Purkinje cell (primary cell): ENCODE data around the gene OR2L3. TPM values are rescaled to one million over a fixed set of nuclear protein-coding genes. Genes with fewer than 3 reads are reported as not detected.

Experiments used
- polyA plus RNA-seq: library from polyadenylated mRNA; unstranded; fragments of >200 nt; fragmentation: Nextera tagmentation; gene quantifications from 2 replicates; pipeline ENCODE4 v1.2.1, GENCODE V29; 2014

The OR2L3 gene, protein sequence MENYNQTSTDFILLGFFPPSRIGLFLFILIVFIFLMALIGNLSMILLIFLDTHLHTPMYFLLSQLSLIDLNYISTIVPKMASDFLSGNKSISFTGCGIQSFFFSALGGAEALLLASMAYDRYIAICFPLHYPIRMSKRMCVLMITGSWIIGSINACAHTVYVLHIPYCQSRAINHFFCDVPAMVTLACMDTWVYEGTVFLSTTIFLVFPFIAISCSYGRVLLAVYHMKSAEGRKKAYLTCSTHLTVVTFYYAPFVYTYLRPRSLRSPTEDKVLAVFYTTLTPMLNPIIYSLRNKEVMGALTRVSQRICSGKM
- polyA plus RNA-seq, result not detected in 2 replicates

DNA sequence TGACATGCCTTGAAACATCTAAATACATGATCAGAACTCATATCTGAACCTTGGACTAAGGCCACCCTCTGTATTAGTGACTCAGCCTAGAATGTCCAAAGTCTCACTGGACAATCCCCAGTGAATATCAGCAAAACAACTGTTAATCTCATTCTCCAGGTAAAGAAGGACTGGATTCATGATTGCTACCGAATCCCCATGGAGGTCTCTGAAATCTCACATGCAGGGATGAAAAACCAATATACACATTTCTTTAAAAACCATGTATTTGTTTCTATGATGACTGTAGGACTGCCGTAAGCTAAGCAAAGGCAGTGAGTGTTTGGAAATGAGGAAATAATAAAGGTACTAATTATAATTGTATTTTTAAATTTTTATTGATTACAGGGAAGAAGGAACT, at the start of gene OR2L3:
Gene OR2L3, plus strand, starts transcription at position 301 of the 400 bp plus-strand sequence. CDS start 13,846 bp downstream, outside the sequence.

GRCh38 chr1:248013229-248013710, 33.4 kb upstream of the OR2L3 start, which contains the start of gene OR2L5:
OR2L5 (plus strand) TSS chr1:248013660; CDS start chr1:248021948, 8,288 bp downstream.

GRCh38 chr1:248029770-248030169, 16.9 kb upstream of the OR2L3 start, which contains the start of gene OR2L2:
OR2L2 (plus strand) TSS chr1:248030070; CDS start chr1:248038268, 8,198 bp downstream.

DNA sequence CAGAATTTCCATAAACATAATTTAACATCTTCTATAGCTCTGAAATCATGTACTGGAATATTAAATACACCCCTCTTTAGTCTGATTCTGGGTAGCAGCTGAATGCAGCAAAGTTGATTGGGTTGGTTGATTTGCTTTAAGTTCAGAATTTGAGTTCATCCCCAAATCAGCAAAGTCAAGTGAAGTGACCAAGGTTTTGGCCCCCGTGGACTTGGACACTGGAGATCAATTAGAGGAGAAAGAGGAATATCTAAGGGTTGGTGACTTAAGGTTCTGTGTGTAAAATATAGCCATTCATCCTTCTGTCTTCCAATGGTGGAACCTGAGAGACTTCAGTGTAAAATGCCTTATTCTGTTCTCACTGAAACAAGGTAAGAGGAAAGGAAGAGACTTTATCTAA, 48.2 kb downstream of the OR2L3 start, which contains the start of gene OR2L13:
Gene OR2L13, plus strand, starts transcription at position 301 of the 400 bp plus-strand sequence. CDS start 4,192 bp downstream, outside the sequence.

Other genes starting within 250 kb of the OR2L3 start
- gene OR14A16, start 222.7 kb upstream of the OR2L3 start, polyA plus RNA-seq, result not detected in 2 replicates
- not detected in 2 replicates for gene OR11L1, start 204.9 kb upstream of the OR2L3 start, polyA plus RNA-seq
- gene TRIM58, start 189.6 kb upstream of the OR2L3 start, polyA plus RNA-seq, result not detected in 2 replicates
- not detected in 2 replicates for gene OR2W3, start 151.2 kb upstream of the OR2L3 start, polyA plus RNA-seq
- not detected in 2 replicates for gene OR2T8, start 126.6 kb upstream of the OR2L3 start, polyA plus RNA-seq
- gene OR2AJ1, start 121.9 kb upstream of the OR2L3 start, polyA plus RNA-seq, result 0.12 TPM in 1 of 2 replicates, not detected in the other
- gene OR2L8, start 98.0 kb upstream of the OR2L3 start, polyA plus RNA-seq, result not detected in 2 replicates
- not detected in 2 replicates for gene OR2AK2, start 81.6 kb upstream of the OR2L3 start, polyA plus RNA-seq
- gene OR2L5, start 33.2 kb upstream of the OR2L3 start, polyA plus RNA-seq, result not detected in 2 replicates
- gene OR2L2, start 16.8 kb upstream of the OR2L3 start, polyA plus RNA-seq, result 0.21 TPM in 1 of 2 replicates, not detected in the other
- 0.48 and 3.1 TPM in 2 replicates for gene OR2L13, start 48.3 kb downstream of the OR2L3 start, polyA plus RNA-seq
- gene OR2M5, start 98.3 kb downstream of the OR2L3 start, polyA plus RNA-seq, result not detected in 2 replicates
- gene OR2M2, start 128.0 kb downstream of the OR2L3 start, polyA plus RNA-seq, result not detected in 2 replicates
- not detected in 2 replicates for gene OR2M3, start 150.4 kb downstream of the OR2L3 start, polyA plus RNA-seq
- not detected in 2 replicates for gene OR2M4, start 184.6 kb downstream of the OR2L3 start, polyA plus RNA-seq
- not detected in 2 replicates for gene OR2T33, start 231.1 kb downstream of the OR2L3 start, polyA plus RNA-seq